GM19452 (cell line): ENCODE data around the gene ZC3H12C.
"Not testable (repeated sequence)": the region's sequence is repeated elsewhere in the genome, so short reads cannot be mapped to it uniquely, and the experiment has no call there.

Experiments
- ATAC-seq: cut with Tn5 transposase; IDR thresholded peaks from one replicate; pipeline ENCODE4 v1.9.1; 2021; ENCODE audit not compliant: unreplicated experiment

The ZC3H12C gene

DNA sequence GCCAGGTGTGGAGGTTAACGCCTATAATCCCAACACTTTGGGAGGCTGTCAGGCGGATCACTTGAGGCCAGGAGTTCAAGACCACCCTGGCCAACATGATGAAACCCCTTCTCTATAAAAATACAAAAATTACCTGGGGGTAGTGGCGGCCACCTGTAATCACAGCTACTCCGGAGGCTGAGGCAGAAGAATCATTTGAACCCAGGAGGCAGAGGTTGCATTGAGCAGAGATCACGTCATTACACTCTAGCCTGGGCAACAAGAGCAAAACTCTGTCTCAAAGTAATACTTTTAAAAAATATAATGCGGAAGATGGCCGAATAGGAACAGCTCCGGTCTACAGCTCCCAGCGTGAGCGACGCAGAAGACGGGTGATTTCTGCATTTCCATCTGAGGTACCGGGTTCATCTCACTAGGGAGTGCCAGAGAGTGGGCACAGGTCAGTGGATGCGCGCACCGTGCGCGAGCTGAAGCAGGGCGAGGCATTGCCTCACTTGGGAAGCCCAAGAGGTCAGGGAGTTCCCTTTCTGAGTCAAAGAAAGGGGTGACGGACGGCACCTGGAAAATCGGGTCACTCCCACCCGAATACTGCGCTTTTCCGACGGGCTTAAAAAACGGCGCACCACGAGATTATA lies 115.6 kb downstream of the ZC3H12C start:
- not testable (repeated sequence) for ATAC-seq

DNA sequence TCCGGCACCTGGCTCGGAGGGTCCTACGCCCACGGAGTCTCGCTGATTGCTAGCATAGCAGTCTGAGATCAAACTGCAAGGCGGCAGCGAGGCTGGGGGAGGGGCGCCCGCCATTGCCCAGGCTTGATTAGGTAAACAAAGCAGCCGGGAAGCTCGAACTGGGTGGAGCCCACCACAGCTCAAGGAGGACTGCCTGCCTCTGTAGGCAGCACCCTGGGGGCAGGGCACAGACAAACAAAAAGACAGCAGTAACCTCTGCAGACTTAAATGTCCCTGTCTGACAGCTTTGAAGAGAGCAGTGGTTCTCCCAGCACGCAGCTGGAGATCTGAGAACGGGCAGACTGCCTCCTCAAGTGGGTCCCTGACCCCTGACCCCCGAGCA lies 116.1 kb downstream of the ZC3H12C start:
- not testable (repeated sequence) for ATAC-seq

DNA sequence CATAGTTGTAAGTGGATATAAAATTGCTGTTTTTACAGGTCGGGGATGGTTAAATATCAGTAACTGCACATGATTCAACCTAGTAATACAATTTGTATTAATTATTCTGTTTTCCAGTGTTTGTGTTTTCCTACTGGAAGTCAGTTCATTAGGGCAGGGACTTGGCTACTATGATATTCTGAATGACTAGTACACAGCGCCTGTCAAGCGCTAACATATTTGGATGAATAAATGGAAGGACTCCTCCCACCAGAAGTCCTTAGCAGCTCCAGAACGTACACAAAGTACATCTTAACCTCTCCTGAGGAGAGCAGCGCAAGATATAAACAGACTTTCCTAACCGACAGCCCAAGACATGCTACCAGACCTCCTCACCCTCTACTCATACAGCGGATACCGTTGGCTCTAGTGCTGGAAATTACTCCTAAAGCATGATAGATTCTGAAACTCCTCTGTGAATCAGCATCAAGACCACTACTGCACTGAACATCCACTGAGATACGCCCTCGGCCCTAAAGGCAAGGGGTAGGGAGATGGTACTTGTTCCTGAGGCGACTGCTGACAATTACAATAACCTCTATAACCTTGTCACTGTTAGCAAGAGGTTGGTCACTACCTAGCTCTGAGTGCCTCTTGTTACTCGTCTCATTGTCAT lies 124.2 kb downstream of the ZC3H12C start:
- ATAC-seq, result no peak

DNA sequence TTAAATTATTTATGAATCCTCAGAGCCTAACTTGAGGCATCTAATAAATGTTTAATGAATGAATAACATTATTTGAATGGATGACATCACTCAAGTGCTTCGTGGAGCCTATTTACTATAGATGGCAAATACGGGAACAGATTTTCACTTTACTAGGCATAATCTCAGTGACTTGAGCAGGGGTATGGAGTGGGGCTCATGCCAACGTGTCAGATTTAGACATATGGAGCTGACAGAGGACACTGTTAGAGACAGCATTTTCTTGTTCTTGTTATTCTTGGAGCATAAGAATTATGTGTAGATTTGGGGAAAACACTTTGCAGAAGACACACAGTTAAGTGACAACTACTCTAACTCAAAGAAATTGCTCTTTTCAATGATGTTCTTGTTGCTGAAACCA lies 124.7 kb downstream of the ZC3H12C start:
- no peak for ATAC-seq

DNA sequence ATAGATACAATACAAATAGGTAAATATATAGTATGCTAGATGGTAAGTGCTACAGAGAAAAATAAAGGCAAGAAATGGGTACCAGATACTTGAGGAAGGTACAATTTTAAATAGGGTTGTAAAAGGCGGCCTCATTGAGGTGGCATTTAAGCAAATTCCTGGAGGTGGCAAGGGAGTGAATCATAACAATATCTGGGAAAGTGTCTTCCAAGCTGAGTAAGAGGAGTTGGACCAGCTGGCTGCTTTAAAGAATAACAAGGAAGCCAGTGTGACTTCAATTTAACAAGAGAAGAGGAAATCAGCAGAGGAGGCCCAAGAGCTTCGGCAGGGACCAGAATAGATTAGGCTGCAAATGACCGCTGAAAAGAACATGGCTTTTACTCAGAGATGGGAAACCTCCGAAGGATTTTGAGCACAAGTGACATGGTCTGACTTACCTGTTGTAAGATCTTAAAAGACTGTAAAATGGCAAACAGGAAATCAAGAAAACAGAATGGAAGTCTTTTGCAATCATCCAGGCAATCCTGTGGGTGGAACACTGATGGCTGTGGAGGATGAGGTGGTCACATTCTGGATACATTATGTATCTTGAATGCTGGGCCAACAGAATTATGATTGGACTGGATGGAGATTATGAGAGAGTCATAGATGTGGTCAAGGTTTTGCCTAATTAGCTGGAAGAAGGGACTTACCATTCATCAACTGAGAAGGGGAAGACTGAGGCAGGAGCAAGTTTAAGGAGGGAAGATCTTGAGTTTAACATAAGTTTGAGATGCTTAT lies 126.0 kb downstream of the ZC3H12C start:
- ATAC-seq, result no peak
